GM21367 (cell line): ENCODE data around the gene C6.
"Not testable (repeated sequence)": the region's sequence is repeated elsewhere in the genome, so short reads cannot be mapped to it uniquely, and the experiment has no call there.

ENCODE experiments used
- ATAC-seq: cut with Tn5 transposase; IDR thresholded peaks from one replicate; pipeline ENCODE4 v1.9.1; 2021; ENCODE audit not compliant: unreplicated experiment

Gene C6

GRCh38 chr5:41213340-41213739, at the start of gene C6:
Gene C6 (minus strand): TSS chr5:41213532. CDS start chr5:41203230, 10,302 bp downstream.
- no peak for ATAC-seq

- ATAC-seq = no peak
Observed at GRCh38 chr5:41256400-41256799, 43.1 kb upstream of the C6 start.

- no peak for ATAC-seq
Observed at GRCh38 chr5:41253109-41253508, 39.8 kb upstream of the C6 start.

- ATAC-seq = no peak
Observed at GRCh38 chr5:41252036-41252435, 38.7 kb upstream of the C6 start.

GRCh38 chr5:41250351-41250987, 37.1 kb upstream of the C6 start:
- ATAC-seq = no peak

GRCh38 chr5:41247135-41247534, 33.8 kb upstream of the C6 start:
- no peak for ATAC-seq

GRCh38 chr5:41246376-41246775, 33.0 kb upstream of the C6 start:
- ATAC-seq = no peak

GRCh38 chr5:41243558-41243957, 30.2 kb upstream of the C6 start:
- no peak for ATAC-seq

GRCh38 chr5:41240985-41241384, 27.7 kb upstream of the C6 start:
- ATAC-seq = no peak

GRCh38 chr5:41240390-41240789, 27.1 kb upstream of the C6 start:
- no peak for ATAC-seq

GRCh38 chr5:41234475-41234874, 21.1 kb upstream of the C6 start:
- ATAC-seq = no peak

GRCh38 chr5:41232797-41233196, 19.5 kb upstream of the C6 start:
- ATAC-seq = no peak

- ATAC-seq = not testable (repeated sequence)
Observed at GRCh38 chr5:41230276-41230675, 16.9 kb upstream of the C6 start.

- ATAC-seq = no peak
Observed at GRCh38 chr5:41223962-41224361, 10.6 kb upstream of the C6 start.

GRCh38 chr5:41219658-41220269, 6.4 kb upstream of the C6 start:
- no peak for ATAC-seq

GRCh38 chr5:41218929-41219657, 5.8 kb upstream of the C6 start:
- ATAC-seq = no peak

- no peak for ATAC-seq
Observed at GRCh38 chr5:41214182-41214581, 850 bp upstream of the C6 start.

GRCh38 chr5:41212935-41213334, 397 bp downstream of the C6 start:
- ATAC-seq = no peak

GRCh38 chr5:41211417-41211816, 1.9 kb downstream of the C6 start:
- no peak for ATAC-seq

- not testable (repeated sequence) for ATAC-seq
Observed at GRCh38 chr5:41205475-41205874, 7.9 kb downstream of the C6 start.

- no peak for ATAC-seq
Observed at GRCh38 chr5:41203033-41203432, 10.3 kb downstream of the C6 start.

GRCh38 chr5:41201082-41201772, 12.1 kb downstream of the C6 start:
- no peak for ATAC-seq
